HFFc6 (cell line): ENCODE measurements around the gene COL1A2. TPM values are rescaled to one million over a fixed set of nuclear protein-coding genes. Genes with fewer than 3 reads are reported as not detected.
A peak's percentile ranks its signal among the peaks of the same experiment; 100 is the strongest.

Experiments
- DNase-seq: peaks from one replicate; pipeline ENCODE4 v3.0.0-alpha.2; 2018
- H3K27ac Mint-ChIP-seq: 2 replicates; pipeline ENCODE4 v1.8.0; 2020; ENCODE audit warnings: mild to moderate bottlenecking, mixed read lengths
- H3K27me3 Mint-ChIP-seq: 2 replicates; pipeline ENCODE4 v1.8.0; 2021; ENCODE audit warnings: mild to moderate bottlenecking, moderate library complexity, mixed read lengths; ENCODE audit not compliant: insufficient read depth
- H3K36me3 Mint-ChIP-seq: 2 replicates; pipeline ENCODE4 v1.8.0; 2021; ENCODE audit warnings: low read depth, mixed read lengths
- H3K4me1 Mint-ChIP-seq: 2 replicates; pipeline ENCODE4 v1.8.0; 2020; ENCODE audit warnings: low read depth, mixed read lengths
- H3K4me3 Mint-ChIP-seq: 2 replicates; pipeline ENCODE4 v1.8.0; 2020; ENCODE audit warnings: mild to moderate bottlenecking, moderate library complexity, mixed read lengths
- H3K9me3 Mint-ChIP-seq: 2 replicates; pipeline ENCODE4 v1.8.0; 2020; ENCODE audit warnings: mild to moderate bottlenecking, mixed read lengths
- total RNA-seq, 6 experiments: library from RNA; stranded (reverse); fragmentation: NEBNext Ultra II Directional; extraction: Animal tissue kit (Norgen Biotek cat#: 25700); gene quantifications; 2 replicates in 1 of 6; 3 replicates in 5 of 6; pipeline ENCODE4 v1.2.3, GENCODE V29; 2021
- TF ChIP-seq, protein P1 (sequence below): fragments of 200-600 bp; sonication (generic); IDR thresholded peaks from 2 replicates; pipeline ENCODE4 v1.5.0; 2021; ENCODE audit warnings: antibody characterized with exemption, mild to moderate bottlenecking

Gene COL1A2
- total RNA-seq, 6 experiments from 2014 or later: 3,728 to 6,317 (median 3,918) TPM

GRCh38 chr7:94362276-94362675 lies 32.4 kb upstream of the COL1A2 start:
- Mint-ChIP-seq H3K4me1 (peaks cover 53% of the 10 kb centered on the region), H3K27me3 (no peaks in the 10 kb centered on the region; the same call in 1 of the 2 replicates), H3K36me3 (peaks cover 18% of the 10 kb centered on the region), H3K9me3 (peaks cover 6% of the 10 kb centered on the region; the same call in 1 of the 2 replicates), H3K27ac (peak overlapping the region; percentile 2; the same call in 1 of the 2 replicates), H3K4me3 (no peak overlapping the region)
- TF ChIP-seq, protein P1, sequence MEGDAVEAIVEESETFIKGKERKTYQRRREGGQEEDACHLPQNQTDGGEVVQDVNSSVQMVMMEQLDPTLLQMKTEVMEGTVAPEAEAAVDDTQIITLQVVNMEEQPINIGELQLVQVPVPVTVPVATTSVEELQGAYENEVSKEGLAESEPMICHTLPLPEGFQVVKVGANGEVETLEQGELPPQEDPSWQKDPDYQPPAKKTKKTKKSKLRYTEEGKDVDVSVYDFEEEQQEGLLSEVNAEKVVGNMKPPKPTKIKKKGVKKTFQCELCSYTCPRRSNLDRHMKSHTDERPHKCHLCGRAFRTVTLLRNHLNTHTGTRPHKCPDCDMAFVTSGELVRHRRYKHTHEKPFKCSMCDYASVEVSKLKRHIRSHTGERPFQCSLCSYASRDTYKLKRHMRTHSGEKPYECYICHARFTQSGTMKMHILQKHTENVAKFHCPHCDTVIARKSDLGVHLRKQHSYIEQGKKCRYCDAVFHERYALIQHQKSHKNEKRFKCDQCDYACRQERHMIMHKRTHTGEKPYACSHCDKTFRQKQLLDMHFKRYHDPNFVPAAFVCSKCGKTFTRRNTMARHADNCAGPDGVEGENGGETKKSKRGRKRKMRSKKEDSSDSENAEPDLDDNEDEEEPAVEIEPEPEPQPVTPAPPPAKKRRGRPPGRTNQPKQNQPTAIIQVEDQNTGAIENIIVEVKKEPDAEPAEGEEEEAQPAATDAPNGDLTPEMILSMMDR: no peak
- no peak for DNase-seq

GRCh38 chr7:94364816-94365215 lies 29.9 kb upstream of the COL1A2 start:
- Mint-ChIP-seq H3K4me1 (peaks cover 78% of the 10 kb centered on the region), H3K27ac (peak overlapping the region; percentile 93)
- DNase-seq: peak; percentile 65

DNA sequence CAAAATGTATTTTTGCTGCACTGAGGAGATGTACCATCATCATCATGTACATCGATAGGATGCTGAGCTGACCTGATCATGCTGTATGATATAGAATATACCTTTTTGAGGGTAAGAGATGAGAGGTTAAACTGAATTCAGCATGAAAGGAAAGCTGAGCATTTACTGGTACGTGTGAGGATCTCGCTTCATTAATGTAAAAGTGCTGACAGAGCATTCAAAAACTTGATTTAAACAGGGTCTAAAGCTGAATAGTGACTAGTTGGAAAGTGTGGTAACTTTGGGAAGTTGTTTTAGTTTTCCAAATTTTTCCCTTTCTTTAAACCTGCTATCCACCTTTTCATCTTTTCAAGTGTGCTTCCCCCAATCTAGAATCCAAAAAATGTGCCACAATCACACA lies 28.5 kb upstream of the COL1A2 start:
- no peak for DNase-seq
- TF ChIP-seq, protein P1: no peak
- Mint-ChIP-seq H3K4me1 (peaks cover 84% of the 10 kb centered on the region), H3K36me3 (peaks cover 12% of the 10 kb centered on the region), H3K27ac (peak overlapping the region; percentile 93; the same call in 1 of the 2 replicates), H3K9me3 (no peaks in the 10 kb centered on the region), H3K4me3 (peak overlapping the region; percentile 62; the same call in 1 of the 2 replicates), H3K27me3 (no peaks in the 10 kb centered on the region; the same call in 1 of the 2 replicates)

More at GRCh38 chr7:94364816-94365215, 29.9 kb upstream of the COL1A2 start:
- TF ChIP-seq, protein P1: peak; percentile 35; the same call in 1 of the 2 replicates
- Mint-ChIP-seq H3K4me3 (peak overlapping the region; percentile 62), H3K9me3 (no peaks in the 10 kb centered on the region), H3K36me3 (peaks cover 12% of the 10 kb centered on the region), H3K27me3 (no peaks in the 10 kb centered on the region; the same call in 1 of the 2 replicates)

GRCh38 chr7:94366832-94367231 lies 27.9 kb upstream of the COL1A2 start:
- Mint-ChIP-seq H3K4me1 (peaks cover 89% of the 10 kb centered on the region), H3K9me3 (no peaks in the 10 kb centered on the region), H3K36me3 (peaks cover 12% of the 10 kb centered on the region), H3K27ac (peak overlapping the region; percentile 93), H3K27me3 (no peaks in the 10 kb centered on the region; the same call in 1 of the 2 replicates), H3K4me3 (peak overlapping the region; percentile 18)
- no peak for DNase-seq
- TF ChIP-seq, protein P1: no peak

DNA sequence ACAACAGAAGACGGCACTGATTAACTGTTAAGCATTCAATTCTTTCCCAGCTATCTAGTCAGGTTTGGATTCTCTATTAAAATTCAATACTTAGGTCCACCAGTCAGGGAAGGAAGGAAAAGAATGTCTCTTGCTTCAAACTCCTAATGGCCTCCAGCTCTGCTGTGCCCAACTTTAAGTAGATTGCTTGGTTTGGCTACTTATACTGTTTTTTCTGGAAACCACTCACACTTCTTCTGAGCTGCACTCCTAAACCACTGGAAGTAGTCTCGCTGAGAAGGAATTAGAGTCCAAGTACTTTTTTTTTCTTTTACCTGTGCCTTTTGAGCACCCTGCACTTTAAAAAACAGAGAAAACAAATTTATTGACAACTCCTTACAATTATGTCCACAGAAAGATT lies 26.7 kb upstream of the COL1A2 start:
- TF ChIP-seq, protein P1: no peak
- H3K9me3 Mint-ChIP-seq: no peaks in the 10 kb centered on the region
- H3K4me3 Mint-ChIP-seq: peak overlapping the region; percentile 74
- peak overlapping the region; percentile 93 for H3K27ac Mint-ChIP-seq
- H3K36me3 Mint-ChIP-seq: peaks cover 14% of the 10 kb centered on the region
- H3K4me1 Mint-ChIP-seq: peaks cover 89% of the 10 kb centered on the region
- peak; percentile 56 for DNase-seq
- H3K27me3 Mint-ChIP-seq: no peaks in the 10 kb centered on the region
